GM23338 (cell line): Measurements from ENCODE around the gene MFSD11. TPM values are rescaled to one million over a fixed set of nuclear protein-coding genes. Genes with fewer than 3 reads are reported as not detected.

Source experiments
- ATAC-seq: fragments of 200-7000 bp; cut with Tn5 transposase; 3 replicates; pipeline ENCODE4 v1.9.1; 2020
- DNase-seq: peaks from one replicate; pipeline ENCODE4 v3.0.0-alpha.2; 2015; ENCODE audit warnings: low spot score
- H2AFZ ChIP-seq: fragments of 200-600 bp; sonication (generic); 2 replicates; pipeline ENCODE4 v1.8.0; 2016; ENCODE audit warnings: antibody characterized with exemption, mild to moderate bottlenecking, moderate library complexity
- H3F3A ChIP-seq: fragments of 200-600 bp; sonication (generic); replicated peaks from 2 replicates; pipeline ENCODE4 v1.8.0; 2017; ENCODE audit warnings: antibody characterized with exemption, mixed run types, low read depth
- H3K27ac ChIP-seq: fragments of 200-600 bp; sonication (generic); 2 replicates; pipeline ENCODE4 v1.6.1; 2016; ENCODE audit warnings: low read depth
- H3K27me3 ChIP-seq: fragments of 200-600 bp; sonication (generic); 2 replicates; pipeline ENCODE4 v1.8.0; 2016; ENCODE audit warnings: mild to moderate bottlenecking, mixed run types, moderate library complexity; ENCODE audit not compliant: insufficient read depth
- H3K36me3 ChIP-seq: fragments of 200-600 bp; sonication (generic); 2 replicates; pipeline ENCODE4 v1.8.0; 2016; ENCODE audit warnings: mild to moderate bottlenecking; ENCODE audit not compliant: insufficient read depth
- H3K4me1 ChIP-seq: fragments of 200-600 bp; sonication (generic); 2 replicates; pipeline ENCODE4 v1.8.0; 2016; ENCODE audit warnings: mild to moderate bottlenecking, moderate library complexity; ENCODE audit not compliant: insufficient read depth
- H3K4me2 ChIP-seq: fragments of 200-600 bp; sonication (generic); 2 replicates; pipeline ENCODE4 v1.7.1; 2017; ENCODE audit warnings: mixed run types
- H3K4me3 ChIP-seq: fragments of 200-600 bp; sonication (generic); 2 replicates; pipeline ENCODE4 v1.6.1; 2016; ENCODE audit warnings: mixed run types
- H3K79me2 ChIP-seq: fragments of 200-600 bp; sonication (generic); replicated peaks from 2 replicates; pipeline ENCODE4 v1.8.0; 2017; ENCODE audit warnings: mild to moderate bottlenecking; ENCODE audit not compliant: insufficient read depth
- H3K9me2 ChIP-seq: fragments of 200-600 bp; sonication (generic); 2 replicates; pipeline ENCODE4 v1.8.0; 2017; ENCODE audit not compliant: insufficient read depth
- H4K20me1 ChIP-seq: fragments of 200-600 bp; sonication (generic); replicated peaks from 2 replicates; pipeline ENCODE4 v1.8.0; 2017; ENCODE audit warnings: mild to moderate bottlenecking; ENCODE audit not compliant: insufficient read depth
- H3K27ac Mint-ChIP-seq: 2 replicates; pipeline ENCODE4 v1.8.0; 2020; ENCODE audit warnings: inconsistent platforms, mild to moderate bottlenecking, moderate library complexity, mixed read lengths
- H3K27me3 Mint-ChIP-seq: 3 replicates; pipeline ENCODE4 v1.8.0; 2022; ENCODE audit warnings: low read depth, mild to moderate bottlenecking, moderate library complexity, mixed read lengths, inconsistent platforms; ENCODE audit not compliant: insufficient read depth, poor library complexity
- H3K36me3 Mint-ChIP-seq: 3 replicates; pipeline ENCODE4 v1.8.0; 2021; ENCODE audit warnings: low read depth, mild to moderate bottlenecking, inconsistent platforms, moderate library complexity, mixed read lengths
- H3K4me1 Mint-ChIP-seq: 3 replicates; pipeline ENCODE4 v1.8.0; 2020; ENCODE audit warnings: mild to moderate bottlenecking, inconsistent platforms, mixed read lengths
- H3K4me3 Mint-ChIP-seq: 3 replicates; pipeline ENCODE4 v1.8.0; 2021; ENCODE audit warnings: moderate library complexity, mild to moderate bottlenecking, inconsistent platforms, mixed read lengths
- H3K9me3 Mint-ChIP-seq: 3 replicates; pipeline ENCODE4 v1.8.0; 2020; ENCODE audit warnings: moderate library complexity, mild to moderate bottlenecking, inconsistent platforms, mixed read lengths
- ETS1 ChIP-seq: IDR thresholded peaks from 2 replicates; pipeline ENCODE4 v1.6.1; 2016; ENCODE audit warnings: antibody characterized with exemption
- EZH2phosphoT487 ChIP-seq: fragments of 200-600 bp; sonication (generic); IDR thresholded peaks from one replicate; pipeline ENCODE4 v1.8.1; 2018; ENCODE audit warnings: antibody characterized with exemption; ENCODE audit not compliant: unreplicated experiment
- JUNB ChIP-seq: IDR thresholded peaks from one replicate; pipeline ENCODE4 v1.6.1; 2016; ENCODE audit warnings: antibody characterized with exemption; ENCODE audit not compliant: unreplicated experiment
- NANOG ChIP-seq: IDR thresholded peaks from 2 replicates; pipeline ENCODE4 v1.6.1; 2016; ENCODE audit warnings: antibody characterized with exemption, borderline replicate concordance
- POLR2AphosphoS5 ChIP-seq: IDR thresholded peaks from 2 replicates; pipeline ENCODE4 v1.6.1; 2016; ENCODE audit warnings: antibody characterized with exemption, low read depth
- STAT1 ChIP-seq: IDR thresholded peaks from one replicate; pipeline ENCODE4 v1.6.1; 2016; ENCODE audit warnings: antibody characterized with exemption; ENCODE audit not compliant: unreplicated experiment
- ZNF114 ChIP-seq: fragments of 250-450 bp; sonication (Bioruptor Pico); IDR thresholded peaks from 2 replicates; pipeline ENCODE4 v1.5.0; 2020; ENCODE audit warnings: mild to moderate bottlenecking, moderate library complexity
- ZNF462 ChIP-seq: fragments of 250-450 bp; sonication (Bioruptor Pico); IDR thresholded peaks from 2 replicates; pipeline ENCODE4 v1.5.0; 2020; ENCODE audit warnings: mild to moderate bottlenecking, moderate library complexity
- polyA plus RNA-seq: library from polyadenylated mRNA; unstranded; fragments of >200 nt; fragmentation: Nextera tagmentation; extraction: Ambion mirVana; gene quantifications from 2 replicates; pipeline ENCODE4 v1.2.1, GENCODE V29; 2016
- total RNA-seq: library from RNA; depleted of rRNA; stranded (reverse); fragments of >200 nt; shearing (Covaris generic); gene quantifications from 2 replicates; pipeline ENCODE4 v1.2.3, GENCODE V29; 2014

The MFSD11 gene
- total and polyA plus RNA-seq, 2 experiments from 2014 or later = 10.2 to 35.3 TPM

GRCh38 chr17:76783146-76783545 lies 45.2 kb downstream of the MFSD11 start (continued):
- no peak for TF ChIP-seq ZNF462
- no peak for TF ChIP-seq ETS1
- no peak for TF ChIP-seq NANOG
- TF ChIP-seq ZNF114 (CRISPR knock-in tag) = no peak
- no peak for TF ChIP-seq EZH2phosphoT487
- TF ChIP-seq POLR2AphosphoS5 = no peak
- no peak for TF ChIP-seq JUNB

GRCh38 chr17:76784926-76785325 lies 47.0 kb downstream of the MFSD11 start:
- no peaks in the 10 kb centered on the region for H3K4me1 ChIP-seq
- no peaks in the 10 kb centered on the region for H3K36me3 ChIP-seq
- H3K27me3 Mint-ChIP-seq = peaks cover 3% of the 10 kb centered on the region
- no peaks in the 10 kb centered on the region for H3K9me3 Mint-ChIP-seq
- H2AFZ ChIP-seq = no peak overlapping the region
- H3F3A ChIP-seq = no peaks in the 10 kb centered on the region
- DNase-seq (no peak), ATAC-seq (no peak)
- no peak overlapping the region for H3K27ac ChIP-seq
- H3K27me3 ChIP-seq = no peaks in the 10 kb centered on the region
- no peaks in the 10 kb centered on the region for H3K79me2 ChIP-seq
- H3K9me2 ChIP-seq = no peaks in the 10 kb centered on the region
- H3K27ac Mint-ChIP-seq = no peak overlapping the region
- H3K36me3 Mint-ChIP-seq = no peaks in the 10 kb centered on the region
- H4K20me1 ChIP-seq = no peaks in the 10 kb centered on the region; the same call in 1 of the 2 replicates
- H3K4me3 ChIP-seq = no peak overlapping the region
- H3K4me3 Mint-ChIP-seq = no peak overlapping the region
- no peaks in the 10 kb centered on the region for H3K4me1 Mint-ChIP-seq
- H3K4me2 ChIP-seq = no peak overlapping the region
- TF ChIP-seq ETS1 (no peak), JUNB (no peak), STAT1 (no peak), ZNF462 (no peak)
